DMS153 treated with DMSO at 0.1 percent for 48 hours (cell line): ENCODE results near the gene JCHAIN.
A peak's percentile ranks its signal among the peaks of the same experiment; 100 is the strongest.
"Not testable (repeated sequence)": the region's sequence is repeated elsewhere in the genome, so short reads cannot be mapped to it uniquely, and the experiment has no call there.

ENCODE experiments used
- DNase-seq: peaks from one replicate; lab custom pipeline; 2025; ENCODE audit not compliant: unreplicated experiment; lab: John Stamatoyannopoulos, UW

The JCHAIN gene

DNA sequence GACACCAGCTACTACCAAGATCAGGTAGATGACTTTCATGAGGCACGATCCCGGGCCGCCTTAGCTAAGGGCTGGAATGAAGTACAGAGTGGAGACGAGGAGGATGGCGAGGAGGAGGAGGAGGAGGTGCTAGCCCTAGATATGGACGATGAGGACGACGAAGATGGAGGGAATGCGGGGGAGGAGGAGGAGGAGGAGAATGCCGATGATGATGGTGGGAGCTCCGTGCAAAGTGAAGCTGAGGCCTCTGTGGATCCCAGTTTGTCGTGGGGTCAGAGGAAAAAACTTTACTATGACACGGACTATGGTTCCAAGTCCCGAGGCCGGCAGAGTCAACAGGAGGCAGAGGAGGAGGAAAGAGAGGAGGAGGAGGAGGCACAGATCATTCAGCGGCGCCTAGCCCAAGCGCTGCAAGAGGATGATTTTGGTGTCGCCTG lies 22.5 kb upstream of the JCHAIN start:
- no peak for DNase-seq

DNA sequence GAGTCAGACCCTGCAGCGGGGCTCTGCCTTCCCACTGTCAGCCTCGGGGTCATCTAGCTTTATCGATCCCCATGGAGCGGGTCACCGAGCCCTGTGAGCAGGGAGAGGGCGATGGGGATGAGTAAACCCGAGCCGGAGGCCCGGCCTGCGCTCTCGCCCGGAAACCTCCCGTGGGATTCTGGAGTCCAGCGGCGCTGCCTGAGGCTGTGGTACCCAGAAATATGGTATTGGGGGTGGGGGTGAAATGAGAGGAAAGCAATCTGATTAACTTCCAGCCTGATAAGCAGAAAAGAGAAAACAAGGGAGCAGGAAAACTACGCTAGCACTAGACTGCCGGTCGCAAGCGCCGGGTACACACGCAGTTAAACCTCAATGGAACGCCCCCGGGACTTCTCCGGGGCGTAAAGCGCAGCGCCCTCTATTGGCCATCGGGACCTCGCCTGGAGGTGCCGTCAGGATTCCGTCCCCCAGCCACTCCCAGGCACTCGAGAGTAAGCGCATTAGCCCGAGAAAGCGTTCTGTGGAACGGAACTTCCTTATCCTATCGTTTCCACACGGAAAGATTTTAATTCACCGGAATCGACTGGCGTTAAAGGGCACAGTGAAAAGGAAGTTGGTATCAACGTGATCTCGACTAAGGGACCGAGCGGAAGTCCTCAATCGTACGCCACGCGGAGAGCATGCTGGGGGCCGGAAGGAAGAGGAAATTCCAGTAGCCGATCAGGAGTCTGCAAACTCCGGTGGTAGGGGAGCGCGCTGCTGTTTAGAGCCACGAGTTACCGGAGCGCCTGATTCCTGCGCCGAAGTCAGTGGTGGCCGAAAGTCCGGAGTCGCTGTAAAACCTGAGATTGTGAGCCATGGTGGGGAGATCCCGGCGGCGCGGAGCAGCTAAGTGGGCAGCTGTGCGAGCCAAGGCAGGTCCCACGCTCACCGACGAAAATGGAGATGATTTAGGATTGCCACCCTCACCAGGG lies 21.8 kb upstream of the JCHAIN start, which contains the start of gene UTP3:
TSS of gene UTP3 (plus strand) at position 712 of the 974 bp plus-strand sequence. CDS start at position 858, 146 bp downstream.
- peak; percentile 96 for DNase-seq

DNA sequence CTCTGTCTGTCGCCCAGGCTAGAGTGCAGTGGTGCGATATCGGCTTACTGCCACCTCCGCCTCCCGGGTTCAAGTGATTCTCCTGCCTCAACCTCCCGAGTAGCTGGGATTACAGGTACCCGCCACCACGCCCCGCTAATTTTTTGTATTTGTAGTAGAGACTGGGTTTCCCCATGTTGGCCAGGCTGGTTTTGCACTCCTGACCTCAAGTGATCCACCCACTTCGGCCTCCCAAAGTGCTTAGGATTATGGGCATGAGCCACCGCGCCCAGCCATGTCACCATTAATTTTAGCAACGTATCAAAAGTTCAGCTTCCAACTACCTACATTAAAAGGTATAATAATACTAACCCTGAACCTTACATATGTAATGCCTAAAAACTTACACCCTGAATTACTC lies 21.1 kb upstream of the JCHAIN start:
- no peak for DNase-seq

DNA sequence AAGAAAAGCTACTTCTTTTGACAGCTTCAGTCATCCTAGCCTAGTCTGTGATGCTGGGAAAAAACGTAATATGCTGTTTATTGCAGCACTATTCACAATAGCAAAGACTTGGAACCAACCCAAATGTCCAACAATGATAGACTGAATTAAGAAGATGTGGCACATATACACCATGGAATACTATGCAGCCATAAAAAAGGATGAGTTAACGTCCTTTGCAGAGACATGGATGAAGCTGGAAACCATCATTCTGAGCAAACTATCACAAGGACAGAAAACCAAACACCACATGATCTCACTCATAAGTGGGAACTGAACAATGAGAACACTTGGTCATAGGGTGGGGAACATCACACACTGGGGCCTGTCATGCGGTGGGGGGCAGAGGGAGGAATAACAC lies 15.8 kb upstream of the JCHAIN start:
- DNase-seq, result not testable (repeated sequence)

DNA sequence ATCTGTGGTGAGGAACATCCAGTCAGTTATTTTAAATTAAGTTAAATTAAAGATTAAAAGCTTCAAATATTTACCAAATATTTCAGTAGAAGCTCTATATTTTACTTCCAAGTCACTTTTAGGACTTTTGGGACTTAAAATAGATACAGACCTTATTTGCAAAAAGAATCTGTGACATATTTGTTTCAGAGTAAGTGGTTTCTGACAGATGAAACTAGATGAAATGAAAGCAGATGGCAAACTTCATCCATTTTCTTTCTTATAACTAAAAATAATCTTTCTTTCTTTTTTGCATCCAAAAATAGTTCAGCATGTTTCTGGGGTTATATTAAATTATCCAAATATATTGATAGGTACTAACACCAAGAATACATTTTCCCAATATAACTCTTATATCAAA lies 15.4 kb upstream of the JCHAIN start:
- DNase-seq, result no peak

DNA sequence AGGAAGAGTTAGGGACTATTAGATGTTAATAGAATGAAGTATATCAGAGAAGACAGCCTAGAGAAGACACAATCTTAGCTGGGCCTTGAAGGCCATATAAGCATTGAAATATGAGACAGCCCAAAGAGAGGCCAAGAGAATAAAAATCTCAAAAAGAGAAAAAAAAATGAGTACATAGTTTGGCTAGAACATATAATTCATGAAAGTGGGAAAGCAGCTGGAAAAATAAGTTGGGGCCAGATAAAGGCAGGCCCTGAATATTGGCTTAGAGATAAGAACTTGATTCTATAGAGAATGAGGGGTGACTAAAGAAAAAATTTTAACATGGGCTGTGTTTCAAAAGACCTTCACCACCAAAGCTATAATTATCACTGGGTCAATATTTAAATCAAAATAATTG lies 14.6 kb upstream of the JCHAIN start:
- no peak for DNase-seq

DNA sequence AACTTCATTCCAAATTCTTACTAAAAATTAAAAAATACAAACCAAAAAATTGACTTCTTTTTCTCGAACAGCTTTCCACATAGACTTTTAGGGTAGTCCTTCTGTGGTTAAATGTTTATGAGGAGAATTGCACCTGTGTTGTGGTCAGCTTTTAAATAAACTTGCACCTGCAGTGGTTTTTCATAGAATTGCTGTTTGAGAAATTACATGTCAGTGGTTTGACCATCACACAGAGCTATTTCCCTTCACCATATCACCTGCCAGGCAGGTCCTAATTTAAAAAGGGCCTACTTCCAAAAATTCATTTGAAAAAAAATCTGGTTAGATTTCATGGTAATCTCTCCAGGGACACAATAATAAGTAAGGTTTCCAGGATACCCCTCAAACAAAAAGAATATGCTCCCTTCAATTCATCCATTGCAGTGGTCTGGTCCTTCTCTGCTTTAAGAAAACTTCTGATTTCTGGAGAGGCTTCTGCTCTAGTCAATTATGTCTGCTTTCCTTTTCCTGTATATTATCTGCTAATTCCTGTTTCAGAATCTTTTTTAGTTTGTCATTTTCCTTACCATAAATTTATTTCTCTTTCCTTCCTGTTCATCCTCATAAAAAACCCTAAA lies 12.2 kb upstream of the JCHAIN start:
- no peak for DNase-seq

DNA sequence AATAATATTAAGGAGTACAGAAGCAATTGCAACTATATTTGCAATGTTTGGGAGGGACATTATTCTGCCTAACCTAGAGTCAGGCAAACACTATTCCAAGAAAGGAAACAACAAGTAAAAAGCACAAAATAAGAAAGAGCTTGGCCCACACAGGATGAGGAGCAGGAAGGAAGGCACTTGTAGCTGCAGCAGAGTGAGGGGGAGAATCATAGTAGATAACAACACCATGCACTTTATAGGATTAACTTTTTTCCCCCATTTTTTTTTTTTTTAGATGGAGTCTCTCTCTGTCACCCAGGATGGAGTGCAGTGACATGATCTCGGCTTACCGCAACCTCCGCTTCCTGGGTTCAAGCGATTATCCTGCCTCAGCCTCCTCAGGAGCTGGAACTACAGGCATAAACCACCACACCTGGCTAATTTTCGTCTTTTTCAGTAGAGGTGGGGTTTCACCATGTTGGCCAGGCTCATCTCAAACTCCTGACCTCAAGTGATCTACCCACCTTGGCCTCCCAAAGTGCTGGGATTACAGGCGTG lies 10.3 kb upstream of the JCHAIN start:
- no peak for DNase-seq

DNA sequence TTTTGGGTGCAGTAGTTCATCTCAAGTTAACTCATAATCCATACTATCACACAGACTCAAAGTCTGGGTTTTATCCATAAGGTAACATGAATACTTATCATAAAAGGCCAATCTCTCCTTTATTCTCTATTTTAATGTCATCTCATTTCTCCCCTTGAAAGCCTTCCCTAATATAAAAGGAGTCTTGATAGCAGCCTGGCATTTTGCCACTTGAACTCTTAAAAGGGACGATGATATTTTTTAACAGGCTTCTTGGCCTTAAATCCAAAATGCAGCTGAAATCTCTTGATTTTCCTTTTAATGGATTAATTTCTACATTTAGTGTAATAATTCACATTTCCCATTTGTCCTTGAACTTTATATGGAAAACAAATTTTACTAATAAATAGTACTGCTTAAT lies 8.4 kb upstream of the JCHAIN start:
- DNase-seq, result no peak

DNA sequence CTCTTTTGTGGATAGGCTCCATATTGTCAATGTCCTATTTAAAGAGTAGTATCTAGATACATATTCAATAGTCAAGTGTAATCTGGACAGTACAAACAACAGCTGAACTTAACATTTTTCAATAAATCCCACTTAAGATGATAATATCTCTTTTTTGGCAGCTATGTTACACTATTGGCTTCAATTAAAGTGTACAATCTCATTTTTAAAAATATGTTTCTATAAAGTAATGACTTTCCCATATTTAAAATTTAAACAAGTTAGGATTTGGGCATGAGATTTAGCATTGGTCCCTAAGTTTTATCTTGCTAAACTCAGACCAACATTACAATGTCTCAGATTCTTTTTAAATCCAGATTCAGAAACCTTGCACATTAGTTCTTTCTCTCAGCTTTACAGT lies 7.9 kb upstream of the JCHAIN start:
- no peak for DNase-seq

DNA sequence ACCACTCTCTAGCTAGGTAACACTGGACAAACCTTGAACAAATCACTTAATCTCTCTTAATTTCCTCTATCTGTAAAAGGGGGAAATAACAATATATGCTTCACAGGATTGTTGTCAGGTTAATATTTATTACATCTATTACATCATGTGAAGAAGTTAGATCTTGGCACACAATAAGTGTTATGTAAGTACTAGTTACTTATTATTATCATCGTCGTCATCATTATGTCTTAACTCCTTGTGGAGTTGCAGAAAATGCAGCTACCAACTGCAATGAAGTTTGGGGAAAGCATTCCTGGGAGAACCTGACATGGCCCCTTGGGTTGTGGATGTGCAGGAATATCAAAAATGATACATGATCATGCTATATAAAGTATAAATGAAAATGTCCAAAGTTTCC lies 4.8 kb upstream of the JCHAIN start:
- no peak for DNase-seq

DNA sequence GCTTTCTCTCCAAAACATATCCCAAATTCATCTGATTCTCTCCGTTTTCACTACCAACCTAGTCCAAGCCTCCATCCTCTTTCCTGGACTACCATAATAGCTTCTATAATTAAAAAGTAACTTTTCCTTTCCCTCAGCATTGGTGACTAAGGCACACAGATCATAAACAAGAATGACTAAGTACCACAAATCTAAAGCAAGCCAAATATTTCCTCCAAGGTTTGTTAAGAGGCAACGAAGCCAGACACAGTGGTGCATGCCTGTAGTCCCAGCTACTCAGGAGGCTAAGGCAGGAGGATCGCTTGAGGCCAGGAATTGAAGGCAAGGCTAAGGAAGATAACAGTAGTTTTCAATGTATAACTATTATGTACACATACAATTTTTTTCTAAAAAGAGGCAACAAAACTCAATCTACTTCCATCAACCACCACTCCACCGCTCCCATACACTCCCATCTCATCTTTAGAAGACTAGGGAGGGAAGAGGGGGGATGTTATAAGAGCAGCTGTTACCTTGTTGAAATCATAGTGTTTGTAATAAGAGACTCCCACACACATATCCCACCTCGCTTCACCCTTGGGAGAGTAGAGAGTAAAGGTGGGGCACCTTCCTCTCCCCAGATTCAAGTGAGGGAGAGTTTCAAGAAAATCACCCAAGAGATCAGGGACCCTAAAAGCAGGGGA lies 4.2 kb upstream of the JCHAIN start:
- no peak for DNase-seq

DNA sequence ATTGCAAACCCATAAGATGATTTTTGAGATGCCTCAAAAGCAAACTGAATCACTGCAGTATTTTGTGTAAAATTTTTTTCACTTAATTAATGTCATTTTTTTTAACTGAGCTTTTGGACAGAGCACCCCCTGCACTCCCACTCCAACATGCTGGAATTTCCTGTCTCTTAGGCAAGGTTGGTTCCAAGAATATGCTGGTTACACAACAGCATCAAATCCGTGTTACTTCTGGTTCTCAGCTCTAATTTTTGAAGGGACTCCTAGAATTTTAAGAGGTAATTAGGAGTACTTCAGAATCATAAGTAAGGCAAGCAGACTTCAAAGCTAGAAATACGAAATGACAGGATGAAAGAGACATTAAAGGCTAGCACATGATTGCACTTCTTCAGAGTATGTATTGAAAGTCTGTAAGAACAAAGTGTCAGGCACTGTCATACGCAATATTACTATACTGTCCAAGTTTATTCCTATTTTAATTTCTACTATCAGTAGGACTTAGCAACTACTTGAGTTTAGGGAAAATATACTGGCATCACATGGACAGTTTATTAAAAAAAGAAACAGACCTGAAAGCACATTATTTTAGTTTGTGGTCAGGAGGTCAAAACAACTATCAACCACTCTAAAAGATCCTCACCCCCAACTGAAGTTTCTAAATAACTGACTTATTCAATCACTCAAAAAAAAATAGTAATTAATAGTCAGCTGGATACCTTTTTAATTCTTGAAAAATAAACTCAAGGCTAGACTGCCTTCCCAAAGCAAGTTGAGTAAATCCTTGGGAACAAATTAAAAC lies 1.6 kb upstream of the JCHAIN start:
- DNase-seq, result no peak

DNA sequence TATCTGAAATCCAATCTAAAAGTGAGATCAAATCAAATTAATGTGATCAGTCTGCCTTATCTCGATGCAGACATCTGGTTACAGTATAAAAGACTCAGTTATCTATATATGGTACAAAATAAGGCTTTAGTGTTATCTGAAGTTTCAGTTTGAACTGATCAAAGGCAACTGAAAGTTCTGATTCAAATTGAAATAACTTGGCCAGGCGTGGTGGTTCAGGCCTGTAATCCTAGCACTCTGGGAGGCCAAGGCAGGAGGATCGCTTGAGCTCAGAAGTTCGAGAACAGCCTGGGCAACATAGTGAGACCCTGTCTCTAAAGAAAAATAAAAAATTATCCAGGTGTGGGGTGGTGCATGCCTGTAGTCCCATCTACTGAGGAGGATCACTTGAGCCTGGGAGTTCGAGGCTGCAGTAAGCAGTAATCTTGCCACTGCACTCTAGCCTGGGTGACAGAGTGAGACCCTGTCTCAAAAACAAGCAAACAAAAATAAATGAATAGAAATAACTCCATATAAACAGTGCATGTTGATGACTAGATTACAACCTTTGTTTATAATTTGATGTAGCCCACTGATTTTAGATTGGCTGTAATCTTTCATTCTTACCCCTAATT lies 4.9 kb downstream of the JCHAIN start:
- DNase-seq, result not testable (repeated sequence)

DNA sequence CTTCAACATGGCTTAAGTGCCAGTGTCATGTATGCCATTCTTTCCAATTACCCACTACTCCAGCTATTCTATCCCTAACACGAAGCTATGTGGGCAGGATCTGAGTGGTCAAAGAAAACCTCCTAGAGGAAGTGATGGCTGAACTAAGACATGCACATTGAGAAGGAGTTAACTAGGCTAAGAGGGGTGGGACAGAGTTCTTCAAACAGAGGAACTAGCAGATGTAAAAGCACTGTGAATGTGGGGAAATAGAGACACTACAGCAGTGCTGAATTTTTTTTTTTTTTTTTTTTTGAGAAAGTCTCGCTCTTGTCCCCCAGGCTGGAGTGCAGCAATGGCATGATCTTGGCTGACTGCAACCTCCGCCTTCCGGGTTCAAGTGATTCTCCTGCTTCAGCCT lies 6.2 kb downstream of the JCHAIN start:
- DNase-seq, result no peak

DNA sequence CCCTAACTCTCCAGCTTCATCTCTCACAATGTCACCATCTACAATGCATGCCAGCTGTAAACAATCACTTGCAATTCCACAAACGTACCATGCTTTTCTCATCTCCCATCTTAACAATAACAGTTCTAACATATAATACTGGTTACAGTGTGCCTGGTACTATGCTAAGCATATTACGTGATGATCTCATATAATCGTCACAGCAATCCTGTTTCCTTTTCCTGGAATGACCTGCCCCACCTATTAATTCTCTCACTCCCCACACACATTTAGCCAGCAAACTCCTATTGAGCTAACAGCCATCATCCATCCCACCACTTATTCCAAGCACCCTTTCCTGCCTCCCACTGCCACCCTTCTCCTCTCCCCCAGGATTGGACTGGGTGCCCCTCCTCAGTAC lies 7.9 kb downstream of the JCHAIN start:
- no peak for DNase-seq

DNA sequence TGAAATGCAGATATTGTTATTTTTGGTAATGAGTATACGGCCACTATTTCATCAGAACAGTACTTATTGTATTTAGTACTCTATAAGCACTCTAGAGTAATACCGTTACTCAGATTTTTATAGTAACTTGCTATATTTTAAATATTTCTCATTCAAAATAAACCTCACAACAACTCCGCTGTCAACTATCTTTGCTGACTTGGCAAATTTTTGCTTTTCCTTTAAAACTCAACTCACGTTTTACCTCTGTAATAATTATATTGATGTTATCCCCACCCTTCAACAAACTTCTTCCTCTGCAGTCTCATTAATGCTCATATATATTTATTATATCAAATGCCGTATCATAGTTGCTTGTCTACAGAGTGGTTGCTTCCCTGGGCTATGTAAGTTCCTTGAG lies 9.0 kb downstream of the JCHAIN start:
- DNase-seq, result no peak

DNA sequence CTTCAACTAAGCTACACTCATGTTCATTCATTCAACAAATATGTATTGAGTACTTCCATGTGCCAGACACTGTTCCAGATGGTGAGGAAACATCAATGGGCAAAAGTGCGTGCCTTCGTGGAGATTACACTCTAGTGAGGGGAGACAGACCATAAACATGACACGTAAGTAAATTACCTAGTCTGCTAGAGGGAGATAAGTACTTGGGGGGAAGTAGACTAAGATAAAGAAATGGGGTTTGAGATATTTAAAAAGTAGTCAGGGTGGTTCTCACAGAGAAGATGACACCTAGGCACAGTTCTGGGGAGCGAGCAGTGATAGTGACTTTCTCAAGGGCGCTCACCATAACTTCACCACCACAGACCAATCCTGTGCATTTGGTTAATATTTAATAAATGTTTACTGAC lies 11.7 kb downstream of the JCHAIN start:
- DNase-seq, result no peak

DNA sequence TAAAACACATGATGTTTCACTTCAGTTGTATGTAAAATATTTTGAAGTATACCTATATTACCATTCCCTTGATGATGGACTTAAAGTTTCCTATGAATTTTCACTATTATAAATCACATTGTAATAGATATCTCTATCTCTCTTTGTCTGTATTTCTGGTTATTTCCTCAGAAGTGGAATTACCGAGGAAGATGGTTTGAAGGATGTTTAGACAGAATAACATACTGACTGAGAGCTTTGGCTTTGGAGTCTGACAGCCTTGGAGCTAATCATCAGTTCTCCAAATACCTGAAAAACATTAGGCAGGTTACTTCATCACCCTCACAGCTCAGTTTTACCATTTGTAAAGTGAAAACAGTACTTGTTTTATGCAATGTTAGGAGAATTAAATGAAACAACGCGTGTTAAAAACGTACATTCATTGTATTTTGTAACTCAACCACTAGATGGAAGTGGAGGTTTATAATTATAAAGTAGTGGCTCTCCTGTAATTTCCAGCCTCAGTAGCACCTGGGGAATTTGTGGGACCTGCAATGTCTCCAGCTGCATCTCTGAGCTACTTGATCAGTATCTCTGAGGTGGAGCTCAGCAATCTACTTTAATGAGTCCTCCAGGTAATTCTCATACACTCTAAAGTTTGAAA lies 14.3 kb downstream of the JCHAIN start:
- peak; percentile 50 for DNase-seq

DNA sequence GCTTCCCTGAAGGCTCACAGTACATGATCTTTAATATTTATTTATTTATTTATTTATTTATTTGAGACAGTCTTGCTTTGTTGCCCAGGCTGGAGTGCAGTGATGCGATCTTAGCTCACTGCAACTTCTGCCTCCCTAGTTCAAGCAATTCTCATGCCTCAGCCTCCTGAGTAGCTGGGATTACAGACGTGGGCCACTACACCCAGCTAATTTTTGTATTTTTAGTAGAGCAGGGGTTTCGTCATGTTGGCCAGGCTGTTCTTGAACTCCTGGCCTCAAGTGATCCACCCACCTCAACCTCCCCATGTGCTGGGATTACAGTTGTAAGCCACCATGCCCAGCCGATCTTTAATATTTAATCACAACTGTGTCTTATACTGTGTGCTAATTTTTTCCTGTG lies 15.6 kb downstream of the JCHAIN start:
- DNase-seq, result not testable (repeated sequence)
